HepG2 (cell line): ENCODE measurements around the gene DNPEP. TPM values are rescaled to one million over a fixed set of nuclear protein-coding genes. Genes with fewer than 3 reads are reported as not detected.

Source experiments
- ATAC-seq: fragments of 200-7000 bp; cut with Tn5 transposase; 3 replicates; pipeline ENCODE4 v1.9.1; 2020; ENCODE audit warnings: mild to moderate bottlenecking, moderate library complexity
- BruUV-seq: library from RNA; stranded (reverse); fragments of 400-500 nt; replicated peaks from 2 replicates; lab custom pipeline; 2021; lab: Mats Ljungman, UMichigan
- CTCF ChIA-PET: fragments of 300-600 bp; formaldehyde crosslinking; extraction: SDS; loops from one replicate; lab custom pipeline; 2021; ENCODE audit warnings: low total read pairs, inconsistent platforms, low intra/inter-chr PET ratio; lab: Yijun Ruan, JAX
- POLR2A ChIA-PET: fragments of 350-600 bp; sonication (Branson Sonifier 250); formaldehyde crosslinking; loops from one replicate; lab custom pipeline; 2020; ENCODE audit warnings: antibody characterized with exemption, inconsistent platforms; lab: Yijun Ruan, JAX
- DNase-seq: peaks from one replicate; pipeline ENCODE4 v3.0.0-alpha.2; 2015; ENCODE audit warnings: low spot score
- FAIRE-seq: peaks from 3 replicates; lab custom pipeline; 2011; peaks lifted over from hg19 to GRCh38; lab: Jason Lieb, UNC
- H2AFZ ChIP-seq: one replicate; pipeline ENCODE4 v1.6.1; 2011; ENCODE audit warnings: low read length, inconsistent platforms
- H3K27ac ChIP-seq: fragments of 300-600 bp; 3 replicates; pipeline ENCODE4 v1.8.0; 2011; ENCODE audit warnings: mixed run types, mild to moderate bottlenecking, mixed read lengths, low read length, inconsistent platforms; ENCODE audit not compliant: insufficient read depth; ENCODE audit errors: extremely low read length
- H3K27me3 ChIP-seq, 2 experiments: fragments of 200-600 bp in 1 of 2; 2 replicates in 1 of 2; 3 replicates in 1 of 2; pipeline versions ENCODE4 v1.6.0 to v1.8.0; 2011; ENCODE audit warnings: low read length in 2 of 2, mild to moderate bottlenecking in 2 of 2, moderate library complexity in 2 of 2, inconsistent platforms in 1 of 2; ENCODE audit not compliant: insufficient read depth in 2 of 2, control insufficient read depth in 1 of 2
- H3K36me3 ChIP-seq, 2 experiments: fragments of 200-600 bp in 1 of 2; replicated peaks in 1 of 2; 2 replicates in 1 of 2; 3 replicates in 1 of 2; pipeline versions ENCODE4 v1.5.1 to v1.8.0; 2011; ENCODE audit warnings: low read length in 2 of 2, inconsistent platforms in 1 of 2; ENCODE audit not compliant: insufficient read depth in 2 of 2, control insufficient read depth in 1 of 2
- H3K4me1 ChIP-seq: 2 replicates; pipeline ENCODE4 v1.5.1; 2012; ENCODE audit warnings: low read length, inconsistent platforms; ENCODE audit not compliant: insufficient read depth
- H3K4me2 ChIP-seq: 2 replicates; pipeline ENCODE4 v1.6.0; 2011; ENCODE audit warnings: low read depth, low read length, inconsistent platforms
- H3K4me3 ChIP-seq, 3 experiments: fragments of 200-600 bp in 1 of 3; sonication (generic), shearing (Covaris generic) in 1 of 3; replicated peaks in 1 of 3; 2 replicates each; pipeline ENCODE4 v1.5.1; 2011 to 2016; ENCODE audit warnings: low read length in 3 of 3, inconsistent platforms in 2 of 3, low read depth in 2 of 3, mild to moderate bottlenecking in 2 of 3, control low read depth in 1 of 3, mixed read lengths in 1 of 3; ENCODE audit not compliant: insufficient read depth in 1 of 3
- H3K79me2 ChIP-seq: one replicate; pipeline ENCODE4 v1.6.1; 2011; ENCODE audit warnings: low read length, inconsistent platforms; ENCODE audit not compliant: insufficient read depth
- H3K9ac ChIP-seq: 2 replicates; pipeline ENCODE4 v1.6.0; 2011; ENCODE audit warnings: mild to moderate bottlenecking, low read depth, low read length, inconsistent platforms; ENCODE audit not compliant: insufficient read depth
- H3K9me3 ChIP-seq: 2 replicates; pipeline ENCODE4 v1.5.1; 2012; ENCODE audit warnings: mild to moderate bottlenecking, low read length
- H4K20me1 ChIP-seq: 2 replicates; pipeline ENCODE4 v1.6.0; 2011; ENCODE audit warnings: inconsistent platforms, mild to moderate bottlenecking, low read length, moderate library complexity; ENCODE audit not compliant: insufficient read depth
- AGO2 ChIP-seq: fragments of 200-400 bp; formaldehyde crosslinking; optimal IDR thresholded peaks from 2 replicates; pipeline ENCODE3; 2017; ENCODE audit warnings: mild to moderate bottlenecking, low read depth, low read length, moderate library complexity
- ASH2L ChIP-seq: fragments of 300-600, 200-600 bp; sonication (generic); IDR thresholded peaks from 2 replicates; pipeline ENCODE4 v1.7.0; 2017; ENCODE audit warnings: low read depth, mild to moderate bottlenecking, moderate library complexity, mixed read lengths, low read length; ENCODE audit not compliant: insufficient read length
- CEBPG ChIP-seq: IDR thresholded peaks from 2 replicates; pipeline ENCODE4 v1.6.1; 2016
- ELF3 ChIP-seq: IDR thresholded peaks from 2 replicates; pipeline ENCODE4 v1.6.1; 2016; ENCODE audit warnings: missing genetic modification reagents, missing compliant biosample characterization
- HOXA7 ChIP-seq: sonication (generic); formaldehyde crosslinking; IDR thresholded peaks from 2 replicates; pipeline ENCODE4 v1.8.1; 2022; ENCODE audit warnings: mild to moderate bottlenecking, missing genetic modification reagents, moderate library complexity
- MTA1 ChIP-seq: sonication (generic); formaldehyde crosslinking; IDR thresholded peaks from 2 replicates; pipeline ENCODE4 v1.4.0; 2020; ENCODE audit warnings: missing genetic modification reagents, mild to moderate bottlenecking, borderline replicate concordance
- NFIB ChIP-seq: sonication (generic); formaldehyde crosslinking; IDR thresholded peaks from 2 replicates; pipeline ENCODE4 v1.9.0; 2021; ENCODE audit warnings: missing genetic modification reagents, mild to moderate bottlenecking, borderline replicate concordance
- NFYB ChIP-seq: sonication (generic); formaldehyde crosslinking; IDR thresholded peaks from 2 replicates; pipeline ENCODE4 v1.4.0; 2020; ENCODE audit warnings: missing genetic modification reagents
- PAWR ChIP-seq: sonication (generic); formaldehyde crosslinking; IDR thresholded peaks from 2 replicates; pipeline ENCODE4 v1.4.0; 2020; ENCODE audit warnings: missing genetic modification reagents, mild to moderate bottlenecking, borderline replicate concordance
- RBFOX2 ChIP-seq: fragments of 200-400 bp; formaldehyde crosslinking; IDR thresholded peaks from 2 replicates; pipeline ENCODE4 v1.6.1; 2017; ENCODE audit warnings: low read depth, mild to moderate bottlenecking, low read length
- THAP11 ChIP-seq: IDR thresholded peaks from 2 replicates; pipeline ENCODE4 v1.6.1; 2016; ENCODE audit warnings: missing biosample characterization, missing genetic modification reagents
- ZBTB20 ChIP-seq: sonication (generic); formaldehyde crosslinking; IDR thresholded peaks from 2 replicates; pipeline ENCODE4 v1.8.1; 2023; ENCODE audit warnings: missing genetic modification reagents, low read depth, mild to moderate bottlenecking, borderline replicate concordance
- ZFP37 ChIP-seq: sonication (generic); formaldehyde crosslinking; IDR thresholded peaks from 2 replicates; pipeline ENCODE4 v1.4.0; 2020; ENCODE audit warnings: missing genetic modification reagents, borderline replicate concordance
- ZFX ChIP-seq: sonication (generic); formaldehyde crosslinking; IDR thresholded peaks from 2 replicates; pipeline ENCODE4 v1.4.0; 2020; ENCODE audit warnings: mild to moderate bottlenecking, low read depth, missing genetic modification reagents, moderate library complexity
- ZNF274 ChIP-seq: sonication (generic); formaldehyde crosslinking; IDR thresholded peaks from 2 replicates; pipeline ENCODE4 v1.5.1; 2020; ENCODE audit warnings: mild to moderate bottlenecking, missing genetic modification reagents
- ZNF629 ChIP-seq: sonication (generic); formaldehyde crosslinking; conservative IDR thresholded peaks from 2 replicates; pipeline ENCODE4 v1.5.0; 2020; ENCODE audit warnings: missing genetic modification reagents
- WGBS: methylation state at CpG from one replicate; pipeline ENCODE4 v1.1.6; 2017; ENCODE audit warnings: low lambda C conversion rate; 5-methylcytosine and 5-hydroxymethylcytosine counted together
- in situ Hi-C: cut with HindIII; loops from 2 replicates; pipeline ENCODE4 v1.10.0; 2017; ENCODE audit warnings: low pct_unique_long_range_greater_than_20kb; ENCODE audit not compliant: extremely low pct_ligation_motif_present
- intact Hi-C: fragments of 100-400 bp; cut with micrococcal nuclease; formaldehyde crosslinking; loops from one replicate; pipeline ENCODE4 v1.10.0; 2022; ENCODE audit not compliant: unreplicated experiment
- polyA plus RNA-seq, 8 experiments: library from polyadenylated mRNA; depleted of rRNA in 3 of 8; stranded (reverse) in 7 of 8; unstranded in 1 of 8; fragments of >200 nt; fragmentation: Illumina TruSeq in 4 of 8; extraction: Trizol in 4 of 8; gene quantifications; 2 replicates each; pipeline versions ENCODE4 v1.2.1 to v1.2.3, GENCODE V29; 2011 to 2016; ENCODE audit warnings: low read depth in 4 of 8, missing spikeins in 1 of 8, mixed read lengths in 1 of 8; ENCODE audit not compliant: insufficient read depth in 1 of 8
- total RNA-seq, 5 experiments: library from RNA; depleted of rRNA; stranded (reverse); fragments of >200 nt; fragmentation: Illumina TruSeq; extraction: Trizol; gene quantifications; 2 replicates each; pipeline ENCODE4 v1.2.3, GENCODE V29; 2016; ENCODE audit warnings: low read depth in 1 of 5
- TF ChIP-seq, protein P1 (sequence below): sonication (generic); formaldehyde crosslinking; IDR thresholded peaks from 2 replicates; pipeline ENCODE4 v1.4.0; 2020; ENCODE audit warnings: missing genetic modification reagents, borderline replicate concordance
- TF ChIP-seq, protein P2 (sequence below): sonication (generic); formaldehyde crosslinking; IDR thresholded peaks from 2 replicates; pipeline ENCODE4 v1.5.1; 2020; ENCODE audit warnings: mild to moderate bottlenecking, missing genetic modification reagents, moderate library complexity

Gene DNPEP
- total and polyA plus RNA-seq, 2 of the 13 experiments (the other 11 are each of a cell fraction or from before 2014, with no cell fraction given): 104 to 109 TPM

DNA sequence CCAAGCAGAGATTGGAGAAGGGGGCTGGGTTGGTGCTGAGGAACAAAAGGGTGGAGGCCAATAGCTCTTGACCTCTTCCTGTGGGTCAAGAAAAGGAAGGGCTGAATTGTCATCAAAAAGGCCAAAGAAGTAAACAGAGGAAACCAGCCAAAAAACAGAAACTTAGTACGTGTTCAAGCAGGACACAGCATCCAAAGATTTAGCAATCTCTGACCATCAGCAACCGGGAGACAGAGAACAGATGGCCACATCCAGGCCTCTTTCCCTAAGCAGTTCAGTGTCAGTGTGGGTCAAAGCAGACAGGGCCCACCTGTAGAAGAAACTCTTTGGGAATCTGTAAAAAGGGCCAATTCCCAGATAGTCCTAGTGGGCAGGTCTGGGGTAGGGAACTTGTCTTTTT, 2.9 kb downstream of the DNPEP start (continued):
- TF ChIP-seq, protein P1, sequence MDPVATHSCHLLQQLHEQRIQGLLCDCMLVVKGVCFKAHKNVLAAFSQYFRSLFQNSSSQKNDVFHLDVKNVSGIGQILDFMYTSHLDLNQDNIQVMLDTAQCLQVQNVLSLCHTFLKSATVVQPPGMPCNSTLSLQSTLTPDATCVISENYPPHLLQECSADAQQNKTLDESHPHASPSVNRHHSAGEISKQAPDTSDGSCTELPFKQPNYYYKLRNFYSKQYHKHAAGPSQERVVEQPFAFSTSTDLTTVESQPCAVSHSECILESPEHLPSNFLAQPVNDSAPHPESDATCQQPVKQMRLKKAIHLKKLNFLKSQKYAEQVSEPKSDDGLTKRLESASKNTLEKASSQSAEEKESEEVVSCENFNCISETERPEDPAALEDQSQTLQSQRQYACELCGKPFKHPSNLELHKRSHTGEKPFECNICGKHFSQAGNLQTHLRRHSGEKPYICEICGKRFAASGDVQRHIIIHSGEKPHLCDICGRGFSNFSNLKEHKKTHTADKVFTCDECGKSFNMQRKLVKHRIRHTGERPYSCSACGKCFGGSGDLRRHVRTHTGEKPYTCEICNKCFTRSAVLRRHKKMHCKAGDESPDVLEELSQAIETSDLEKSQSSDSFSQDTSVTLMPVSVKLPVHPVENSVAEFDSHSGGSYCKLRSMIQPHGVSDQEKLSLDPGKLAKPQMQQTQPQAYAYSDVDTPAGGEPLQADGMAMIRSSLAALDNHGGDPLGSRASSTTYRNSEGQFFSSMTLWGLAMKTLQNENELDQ (CRISPR knock-in tag): no peak
- TF ChIP-seq PAWR (CRISPR knock-in tag): no peak
- no peak for TF ChIP-seq ASH2L

DNA sequence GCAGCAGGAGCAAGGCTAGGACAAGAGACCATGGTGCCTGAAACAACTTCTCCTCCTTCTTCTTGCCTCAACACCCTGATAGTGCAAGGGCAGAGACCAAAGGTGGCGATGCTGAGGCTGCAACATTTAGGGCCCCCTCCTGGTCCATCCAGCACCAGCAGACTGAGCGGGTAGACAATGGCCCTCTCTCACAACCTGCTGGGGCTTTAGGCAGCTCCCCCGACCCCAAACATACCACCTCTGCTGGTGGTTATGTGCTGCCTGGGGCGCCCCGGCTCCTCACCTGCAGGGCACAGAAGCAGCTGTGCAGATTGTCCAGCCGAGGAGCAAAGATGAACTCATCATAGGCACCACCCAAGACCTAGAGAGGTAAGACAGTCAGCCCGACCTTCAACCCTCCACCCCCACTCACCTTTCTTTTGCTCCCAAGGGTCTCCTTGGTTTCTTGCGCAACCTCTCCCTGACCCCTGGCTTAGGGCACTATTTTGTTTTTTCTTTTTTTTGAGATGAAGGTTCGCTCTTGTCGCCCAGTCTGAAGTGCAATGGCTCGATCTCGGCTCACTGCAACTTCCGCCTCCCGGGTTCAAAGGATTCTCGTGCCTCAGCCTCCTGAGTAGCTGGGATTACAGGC, 3.5 kb downstream of the DNPEP start:
- Histone ChIP-seq H3K4me3 (no peak overlapping the region), H3K9me3 (no peaks in the 10 kb centered on the region), H3K27me3 (no peaks in the 10 kb centered on the region; a peak in 1 of 5 replicates), H3K4me2 (no peak overlapping the region), H4K20me1 (peaks cover 7% of the 10 kb centered on the region; the same call in 1 of the 2 replicates), H2AFZ (no peak overlapping the region), H3K9ac (no peak overlapping the region), H3K27ac (no peak overlapping the region), H3K4me1 (peaks cover 27% of the 10 kb centered on the region), H3K36me3 (peaks cover 38 to 58% of the 10 kb centered on the region in 2 experiments), H3K79me2 (peaks cover 12% of the 10 kb centered on the region)
- ChIA-PET POLR2A (no interaction called here), CTCF (no interaction called here)
- ATAC-seq (no peak), DNase-seq (no peak), FAIRE-seq (peak; percentile 43)
- intact Hi-C loops: no loop called here
- in situ Hi-C loops: no loop called here
- BruUV-seq: no TSS peak
- 86% methylated on average over 13 of the region's 15 CpGs for WGBS
- TF ChIP-seq ZNF274 (CRISPR knock-in tag) (no peak), ZNF629 (no peak), AGO2 (peak; percentile 34), ELF3 (CRISPR knock-in tag) (no peak), NFYB (CRISPR knock-in tag) (no peak), RBFOX2 (0 out of 2 replicates have a peak, but pooled peaks have one; percentile 24), MTA1 (no peak), ZFX (no peak), ZFP37 (CRISPR knock-in tag) (no peak), THAP11 (CRISPR knock-in tag) (no peak), NFIB (CRISPR knock-in tag) (no peak), ZBTB20 (CRISPR knock-in tag) (no peak), CEBPG (no peak), HOXA7 (CRISPR knock-in tag) (no peak)
- TF ChIP-seq, protein P2, sequence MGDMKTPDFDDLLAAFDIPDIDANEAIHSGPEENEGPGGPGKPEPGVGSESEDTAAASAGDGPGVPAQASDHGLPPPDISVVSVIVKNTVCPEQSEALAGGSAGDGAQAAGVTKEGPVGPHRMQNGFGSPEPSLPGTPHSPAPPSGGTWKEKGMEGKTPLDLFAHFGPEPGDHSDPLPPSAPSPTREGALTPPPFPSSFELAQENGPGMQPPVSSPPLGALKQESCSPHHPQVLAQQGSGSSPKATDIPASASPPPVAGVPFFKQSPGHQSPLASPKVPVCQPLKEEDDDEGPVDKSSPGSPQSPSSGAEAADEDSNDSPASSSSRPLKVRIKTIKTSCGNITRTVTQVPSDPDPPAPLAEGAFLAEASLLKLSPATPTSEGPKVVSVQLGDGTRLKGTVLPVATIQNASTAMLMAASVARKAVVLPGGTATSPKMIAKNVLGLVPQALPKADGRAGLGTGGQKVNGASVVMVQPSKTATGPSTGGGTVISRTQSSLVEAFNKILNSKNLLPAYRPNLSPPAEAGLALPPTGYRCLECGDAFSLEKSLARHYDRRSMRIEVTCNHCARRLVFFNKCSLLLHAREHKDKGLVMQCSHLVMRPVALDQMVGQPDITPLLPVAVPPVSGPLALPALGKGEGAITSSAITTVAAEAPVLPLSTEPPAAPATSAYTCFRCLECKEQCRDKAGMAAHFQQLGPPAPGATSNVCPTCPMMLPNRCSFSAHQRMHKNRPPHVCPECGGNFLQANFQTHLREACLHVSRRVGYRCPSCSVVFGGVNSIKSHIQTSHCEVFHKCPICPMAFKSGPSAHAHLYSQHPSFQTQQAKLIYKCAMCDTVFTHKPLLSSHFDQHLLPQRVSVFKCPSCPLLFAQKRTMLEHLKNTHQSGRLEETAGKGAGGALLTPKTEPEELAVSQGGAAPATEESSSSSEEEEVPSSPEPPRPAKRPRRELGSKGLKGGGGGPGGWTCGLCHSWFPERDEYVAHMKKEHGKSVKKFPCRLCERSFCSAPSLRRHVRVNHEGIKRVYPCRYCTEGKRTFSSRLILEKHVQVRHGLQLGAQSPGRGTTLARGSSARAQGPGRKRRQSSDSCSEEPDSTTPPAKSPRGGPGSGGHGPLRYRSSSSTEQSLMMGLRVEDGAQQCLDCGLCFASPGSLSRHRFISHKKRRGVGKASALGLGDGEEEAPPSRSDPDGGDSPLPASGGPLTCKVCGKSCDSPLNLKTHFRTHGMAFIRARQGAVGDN (CRISPR knock-in tag): 0 out of 2 replicates have a peak, but pooled peaks have one; percentile 8
